ENCODE results near the gene EXOC6.

The EXOC6 gene

GRCh38 chr10:92829786-92830377 is 18.4 kb upstream of the EXOC6 start:
- TF ChIP-seq BACH2 (CRISPR knock-in tag; IDR thresholded peaks at IDR 0.05; ENCODE audit: borderline replicate concordance) (no peak), RARB (CRISPR knock-in tag; IDR thresholded peaks at IDR 0.05) (no peak), ZC3H10 (CRISPR knock-in tag; IDR thresholded peaks at IDR 0.05) (no peak), PPARA (CRISPR knock-in tag; IDR thresholded peaks at IDR 0.05; ENCODE audit: borderline replicate concordance) (no peak), ARNTL (CRISPR knock-in tag; IDR thresholded peaks at IDR 0.05; ENCODE audit: borderline replicate concordance, low read depth) (no peak), ZFP30 (CRISPR knock-in tag; IDR thresholded peaks at IDR 0.05) (no peak), TCF4 (CRISPR knock-in tag; IDR thresholded peaks at IDR 0.05; ENCODE audit: borderline replicate concordance) (no peak), ESRRG (CRISPR knock-in tag; IDR thresholded peaks at IDR 0.05) (no peak), ZNF8 (CRISPR knock-in tag; IDR thresholded peaks at IDR 0.05) (no peak), PATZ1 (CRISPR knock-in tag; IDR thresholded peaks at IDR 0.05; ENCODE audit: borderline replicate concordance) (no peak), TOX (CRISPR knock-in tag; IDR thresholded peaks at IDR 0.05; ENCODE audit: borderline replicate concordance) (no peak), ISL1 (CRISPR knock-in tag; IDR thresholded peaks at IDR 0.05) (no peak), ZFP3 (CRISPR knock-in tag; IDR thresholded peaks at IDR 0.05) (no peak), ZNF565 (CRISPR knock-in tag; conservative IDR thresholded peaks at IDR 0.05; ENCODE audit: low read depth) (no peak), CREB5 (CRISPR knock-in tag; IDR thresholded peaks at IDR 0.05; ENCODE audit: low read depth) (no peak), TSHZ2 (CRISPR knock-in tag; IDR thresholded peaks at IDR 0.05) (no peak), OSR1 (CRISPR knock-in tag; IDR thresholded peaks at IDR 0.05) (no peak)
- TF ChIP-seq, protein P1, sequence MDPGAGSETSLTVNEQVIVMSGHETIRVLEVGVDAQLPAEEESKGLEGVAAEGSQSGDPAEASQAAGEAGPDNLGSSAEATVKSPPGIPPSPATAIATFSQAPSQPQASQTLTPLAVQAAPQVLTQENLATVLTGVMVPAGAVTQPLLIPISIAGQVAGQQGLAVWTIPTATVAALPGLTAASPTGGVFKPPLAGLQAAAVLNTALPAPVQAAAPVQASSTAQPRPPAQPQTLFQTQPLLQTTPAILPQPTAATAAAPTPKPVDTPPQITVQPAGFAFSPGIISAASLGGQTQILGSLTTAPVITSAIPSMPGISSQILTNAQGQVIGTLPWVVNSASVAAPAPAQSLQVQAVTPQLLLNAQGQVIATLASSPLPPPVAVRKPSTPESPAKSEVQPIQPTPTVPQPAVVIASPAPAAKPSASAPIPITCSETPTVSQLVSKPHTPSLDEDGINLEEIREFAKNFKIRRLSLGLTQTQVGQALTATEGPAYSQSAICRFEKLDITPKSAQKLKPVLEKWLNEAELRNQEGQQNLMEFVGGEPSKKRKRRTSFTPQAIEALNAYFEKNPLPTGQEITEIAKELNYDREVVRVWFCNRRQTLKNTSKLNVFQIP (CRISPR knock-in tag; IDR thresholded peaks at IDR 0.05; ENCODE audit: borderline replicate concordance, low read depth), result no peak
- no peak for ATAC-seq

DNA sequence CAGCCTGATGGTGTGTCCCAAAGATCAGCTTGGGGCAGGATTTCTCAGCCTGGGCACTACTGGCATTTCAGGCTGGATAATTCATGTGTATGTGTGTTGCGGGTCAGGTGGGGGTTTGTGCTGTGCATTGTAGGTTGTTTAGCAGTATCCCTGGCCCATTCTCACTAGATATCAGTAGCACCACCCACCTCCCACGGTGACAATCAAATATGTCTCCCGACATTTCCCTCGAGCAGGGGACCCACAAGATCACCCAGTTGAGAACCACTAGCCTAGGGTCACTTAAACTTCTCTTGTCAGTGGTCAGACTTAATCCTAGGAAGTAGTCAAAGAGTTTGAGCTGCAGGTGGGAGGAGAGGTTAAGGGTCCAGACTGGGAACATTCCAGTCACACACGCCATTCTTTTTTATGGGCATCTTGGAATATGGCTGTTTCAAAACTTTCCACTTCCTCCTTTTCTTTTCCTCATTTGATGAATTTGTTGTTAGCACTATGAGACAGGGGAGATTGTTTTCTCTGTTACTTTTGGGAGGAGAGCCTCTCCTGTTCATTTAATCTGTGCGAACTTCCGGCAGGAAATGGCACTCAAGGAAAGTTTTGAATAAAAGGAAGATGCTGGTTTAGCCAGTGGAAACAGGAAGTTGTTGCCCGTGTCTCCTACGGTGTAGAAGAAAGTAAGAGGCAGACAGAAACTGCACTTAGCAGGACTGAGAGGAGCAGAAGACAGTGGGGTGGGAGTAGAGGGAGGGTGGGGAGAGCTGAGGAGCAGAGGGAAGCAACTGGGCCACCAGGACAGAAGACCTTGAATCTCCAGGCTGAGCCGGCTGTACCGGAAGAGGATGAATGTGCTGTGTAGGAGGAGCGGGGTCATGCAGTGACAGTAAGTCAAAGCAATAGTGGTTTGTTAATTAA is 17.6 kb upstream of the EXOC6 start:
- ATAC-seq, result no peak
- no peak for TF ChIP-seq ZFP3 (CRISPR knock-in tag; IDR thresholded peaks at IDR 0.05)
- TF ChIP-seq ISL1 (CRISPR knock-in tag; IDR thresholded peaks at IDR 0.05), result no peak
- TF ChIP-seq ZNF8 (CRISPR knock-in tag; IDR thresholded peaks at IDR 0.05), result no peak
- no peak for TF ChIP-seq BACH2 (CRISPR knock-in tag; IDR thresholded peaks at IDR 0.05; ENCODE audit: borderline replicate concordance)
- no peak for TF ChIP-seq TCF4 (CRISPR knock-in tag; IDR thresholded peaks at IDR 0.05; ENCODE audit: borderline replicate concordance)
- TF ChIP-seq ZC3H10 (CRISPR knock-in tag; IDR thresholded peaks at IDR 0.05), result no peak
- no peak for TF ChIP-seq TSHZ2 (CRISPR knock-in tag; IDR thresholded peaks at IDR 0.05)
- TF ChIP-seq SNAI2 (CRISPR knock-in tag; IDR thresholded peaks at IDR 0.05), result no peak
- TF ChIP-seq ZNF565 (CRISPR knock-in tag; conservative IDR thresholded peaks at IDR 0.05; ENCODE audit: low read depth), result no peak

Data from SK-N-SH treated with all-trans-retinoic acid at 6 μM for 48 hours (cell line).